Measurements from ENCODE around the gene ATXN2.
A peak's percentile ranks its signal among the peaks of the same experiment; 100 is the strongest.

Gene ATXN2

DNA sequence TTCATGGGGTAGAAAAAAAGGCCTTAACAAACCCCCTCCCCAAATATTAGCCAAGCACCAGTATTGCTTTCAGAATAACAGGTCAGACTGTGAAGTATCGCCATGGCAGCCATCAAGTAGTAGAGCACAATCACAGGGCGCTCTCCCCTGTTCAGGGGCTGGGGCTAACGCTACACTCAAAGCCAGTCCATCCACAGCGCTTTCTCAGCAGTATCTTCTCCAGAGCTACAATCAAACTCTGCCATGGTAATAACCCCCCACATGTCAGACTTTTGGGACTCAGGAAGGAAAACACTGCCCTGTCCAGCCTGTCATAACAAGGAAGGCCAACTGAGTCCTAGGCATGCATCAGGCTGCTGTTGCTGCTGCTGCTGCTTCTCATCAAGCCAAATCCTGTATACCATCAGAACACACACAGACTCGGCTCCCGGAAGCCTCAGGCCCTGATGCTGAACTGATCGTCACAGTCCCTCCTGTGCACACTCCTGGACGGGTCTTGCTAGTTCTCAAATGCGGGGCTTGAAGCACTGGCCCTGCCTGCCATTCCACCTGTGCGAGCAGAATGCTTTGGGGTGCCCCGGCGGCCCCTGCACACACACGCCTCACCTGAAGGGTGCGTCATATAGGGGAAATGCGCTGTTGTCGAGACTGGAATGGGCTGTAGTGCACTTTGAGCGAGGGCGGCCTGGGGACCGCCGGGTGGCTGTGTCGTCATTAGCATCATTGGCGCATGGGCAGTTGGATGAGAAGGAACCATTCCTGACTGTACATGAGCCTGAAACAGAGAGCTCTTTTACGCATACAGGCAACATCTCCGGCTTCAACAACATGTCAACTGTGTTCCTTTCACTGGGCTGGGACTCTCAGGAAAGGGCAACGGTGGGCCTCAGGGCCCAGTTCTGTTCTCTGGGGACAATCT lies 145.8 kb downstream of the ATXN2 start:
- DNase-seq (ENCODE audit: low read depth in 2 of 2), result no peak

DNA sequence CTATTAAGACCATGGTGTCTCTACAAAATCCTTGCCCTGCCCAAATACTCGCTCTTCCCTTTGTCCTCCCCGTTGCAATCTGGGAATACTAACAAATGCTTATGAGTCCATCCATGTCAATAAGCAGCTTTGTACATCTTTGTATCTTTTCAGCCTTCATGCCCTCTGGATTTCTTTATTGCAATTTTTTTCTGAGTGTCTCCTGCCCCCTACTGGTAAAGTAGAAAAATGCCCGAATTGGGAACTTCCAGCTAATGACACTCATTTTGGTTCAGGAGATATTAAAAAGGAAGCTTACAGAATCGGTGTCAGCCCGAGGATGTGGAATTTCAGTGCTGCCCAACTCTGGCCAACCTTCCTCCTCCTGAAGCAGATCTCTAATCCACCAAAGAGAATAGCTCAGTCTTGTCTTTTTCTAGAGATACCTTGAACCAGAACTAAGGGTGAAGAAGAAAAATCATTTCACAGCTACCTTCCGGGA lies 147.4 kb downstream of the ATXN2 start:
- DNase-seq (ENCODE audit: low read depth in 2 of 2), result no peak

DNA sequence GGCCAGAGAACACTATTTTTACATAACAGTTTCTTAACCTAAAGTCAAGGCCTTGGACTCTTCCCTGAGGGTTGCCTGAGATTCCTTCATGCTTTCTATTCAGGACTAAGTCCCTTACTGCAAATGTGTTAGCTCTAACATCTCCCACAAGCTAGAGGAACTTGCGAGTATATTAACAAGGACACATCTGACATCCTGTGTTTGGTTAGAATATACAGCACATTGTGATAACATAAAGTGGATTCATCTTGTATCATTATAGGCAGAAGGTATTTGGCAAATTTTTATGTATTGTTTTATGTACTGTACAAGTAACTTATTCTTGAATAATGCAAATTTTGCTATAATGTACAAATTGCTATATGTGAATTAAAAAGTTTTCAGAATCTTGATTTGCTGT lies 147.9 kb downstream of the ATXN2 start:
- DNase-seq (ENCODE audit: low read depth in 2 of 2), result no peak

DNA sequence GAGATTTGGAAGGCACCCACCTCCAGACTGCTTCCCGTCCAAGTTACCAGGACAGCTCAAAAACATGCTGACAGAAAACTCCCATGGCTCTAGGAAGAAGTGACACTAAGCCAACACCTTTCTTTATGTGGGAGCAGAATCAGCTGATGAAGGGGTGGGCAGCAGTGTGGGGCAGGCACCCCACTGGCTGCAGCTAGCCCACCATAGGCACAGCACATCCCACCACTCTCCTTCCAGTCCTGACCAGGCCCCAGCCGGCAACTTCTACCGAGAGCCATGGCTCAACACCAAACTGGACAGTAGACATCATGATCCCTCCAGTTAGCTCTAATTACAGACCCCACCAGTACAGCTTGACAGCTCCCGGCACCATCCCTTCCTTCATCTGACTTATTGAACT lies 148.4 kb downstream of the ATXN2 start:
- DNase-seq (ENCODE audit: low read depth in 2 of 2), result no peak

DNA sequence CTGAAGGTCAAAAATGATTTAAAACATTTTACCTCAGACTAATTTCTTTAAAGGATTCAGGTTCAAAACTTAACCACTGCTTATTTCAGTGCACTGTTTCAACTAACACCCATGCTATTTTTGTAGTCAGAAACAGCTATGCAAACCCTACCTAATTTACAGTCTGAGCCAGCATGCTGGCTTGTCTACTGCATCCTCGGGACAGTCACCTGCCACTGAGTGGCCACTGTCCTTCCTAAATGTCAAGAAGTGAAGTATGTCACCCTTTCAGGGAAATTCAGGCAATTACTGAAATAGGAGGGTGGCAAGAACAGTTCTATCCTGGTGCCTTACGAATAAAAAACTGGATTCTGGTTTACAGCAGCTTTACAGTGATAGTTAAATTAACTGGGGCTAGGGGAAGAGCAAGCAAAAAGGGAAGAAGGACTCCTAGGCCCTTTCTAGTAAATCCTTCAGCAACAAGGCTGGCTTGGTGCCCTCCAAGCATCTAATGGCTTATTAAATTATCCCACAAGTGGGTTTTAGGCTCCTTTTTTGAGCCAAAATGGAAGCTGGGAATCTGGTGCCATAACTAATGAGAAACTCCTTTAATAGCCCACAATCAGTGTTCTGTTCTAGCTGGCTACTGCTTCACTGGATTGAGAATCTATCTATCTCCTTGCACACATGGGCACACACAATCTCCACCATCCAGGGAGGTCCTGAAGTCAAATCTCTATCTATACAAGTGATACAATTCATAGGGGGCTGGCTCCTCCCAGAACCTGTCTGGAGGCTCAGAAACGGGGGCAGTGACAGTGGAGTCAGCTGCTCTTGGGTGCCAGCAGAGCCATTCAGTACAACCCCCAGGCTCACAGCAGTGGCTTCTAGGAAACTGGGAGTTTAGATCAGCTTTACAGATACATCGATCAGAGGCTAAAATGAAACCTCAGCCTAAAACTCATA lies 150.0 kb downstream of the ATXN2 start:
- DNase-seq (ENCODE audit: low read depth in 2 of 2), result no peak

DNA sequence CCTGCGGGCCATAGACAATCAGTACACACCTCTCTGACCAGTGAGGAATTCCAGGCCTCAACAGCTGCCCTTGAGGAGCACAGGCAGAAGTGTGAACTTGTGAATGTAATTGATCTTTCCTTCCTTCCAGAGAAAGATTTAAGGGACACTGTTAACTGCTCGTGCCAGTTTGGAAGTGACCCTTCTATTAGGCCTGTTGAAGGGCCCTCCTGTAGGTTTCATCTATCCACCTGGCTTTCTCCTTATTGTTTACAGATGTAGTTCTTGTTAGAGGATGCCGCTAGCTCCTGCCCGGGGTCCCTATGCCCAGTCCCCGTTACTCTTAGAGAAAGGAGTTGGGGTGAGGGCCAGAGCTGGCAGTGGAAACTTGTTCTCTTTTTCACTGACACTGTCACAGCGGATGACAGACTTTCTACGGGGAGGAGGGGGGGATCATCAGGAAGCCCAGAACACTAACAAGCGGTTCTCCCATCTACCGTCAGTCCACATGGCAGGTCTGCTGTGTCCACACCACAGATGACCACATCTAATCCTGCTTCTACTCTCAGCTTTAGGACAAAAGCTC lies 150.8 kb downstream of the ATXN2 start:
- no peak for DNase-seq (ENCODE audit: low read depth in 2 of 2)

DNA sequence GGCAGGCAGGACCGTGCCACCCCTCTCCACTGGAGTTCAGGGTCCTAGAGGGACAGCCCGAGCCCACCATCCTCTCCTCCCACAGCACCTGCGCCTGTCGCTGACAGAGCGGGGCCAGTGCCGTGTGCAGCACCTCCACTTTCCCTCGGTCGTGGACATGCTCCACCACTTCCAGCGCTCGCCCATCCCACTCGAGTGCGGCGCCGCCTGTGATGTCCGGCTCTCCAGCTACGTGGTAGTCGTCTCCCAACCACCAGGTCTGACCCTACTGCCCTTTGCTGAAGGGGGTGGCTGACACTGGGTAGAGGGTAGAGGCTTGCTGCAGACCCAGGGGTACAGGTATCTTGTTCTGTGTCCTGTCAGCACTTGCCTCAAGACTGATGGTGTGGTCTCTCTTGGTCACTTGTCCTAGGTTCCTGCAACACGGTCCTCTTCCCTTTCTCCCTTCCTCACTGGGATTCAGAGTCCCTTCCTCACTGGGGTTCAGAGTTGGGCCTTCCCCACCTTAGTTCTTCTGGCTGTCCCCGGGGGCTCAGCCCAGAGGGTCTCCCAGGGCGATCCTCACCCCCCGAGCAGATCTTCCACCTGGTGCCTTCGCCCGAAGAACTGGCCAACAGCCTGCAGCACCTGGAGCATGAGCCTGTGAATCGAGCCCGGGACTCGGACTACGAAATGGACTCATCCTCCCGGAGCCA lies 151.4 kb downstream of the ATXN2 start:
- DNase-seq (ENCODE audit: low read depth in 2 of 2), result no peak

DNA sequence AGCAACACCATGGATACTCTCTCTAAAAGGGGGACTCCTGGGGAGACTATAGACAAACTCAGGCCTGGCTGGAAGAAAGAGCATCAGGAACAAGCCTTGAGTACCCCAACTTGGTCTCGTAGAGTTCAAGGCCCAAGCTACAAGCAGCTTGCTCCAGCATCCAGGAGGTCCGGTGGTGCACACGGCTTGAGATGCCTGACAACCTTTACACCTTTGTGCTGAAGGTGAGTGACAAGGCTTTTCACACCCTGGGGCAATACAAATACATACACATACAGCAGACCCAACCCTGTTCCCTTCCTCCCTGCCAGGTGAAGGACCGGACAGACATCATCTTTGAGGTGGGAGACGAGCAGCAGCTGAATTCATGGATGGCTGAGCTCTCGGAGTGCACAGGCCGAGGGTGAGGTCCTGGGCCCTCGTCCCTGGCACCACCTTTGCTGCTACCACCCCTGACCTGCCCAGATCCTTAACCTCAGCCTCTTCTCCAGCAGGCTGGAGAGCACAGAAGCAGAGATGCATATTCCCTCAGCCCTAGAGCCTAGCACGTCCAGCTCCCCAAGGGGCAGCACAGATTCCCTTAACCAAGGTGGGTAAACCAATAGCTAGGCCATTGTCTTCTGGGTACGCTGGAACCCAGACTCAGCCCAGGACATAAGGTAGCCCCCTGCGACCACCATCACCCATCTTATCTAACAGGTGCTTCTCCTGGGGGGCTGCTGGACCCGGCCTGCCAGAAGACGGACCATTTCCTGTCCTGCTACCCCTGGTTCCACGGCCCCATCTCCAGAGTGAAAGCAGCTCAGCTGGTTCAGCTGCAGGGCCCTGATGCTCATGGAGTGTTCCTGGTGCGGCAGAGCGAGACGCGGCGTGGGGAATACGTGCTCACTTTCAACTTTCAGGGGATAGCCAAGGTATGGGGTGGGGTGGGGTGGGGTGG lies 152.2 kb downstream of the ATXN2 start:
- no peak for DNase-seq (ENCODE audit: low read depth in 2 of 2)

DNA sequence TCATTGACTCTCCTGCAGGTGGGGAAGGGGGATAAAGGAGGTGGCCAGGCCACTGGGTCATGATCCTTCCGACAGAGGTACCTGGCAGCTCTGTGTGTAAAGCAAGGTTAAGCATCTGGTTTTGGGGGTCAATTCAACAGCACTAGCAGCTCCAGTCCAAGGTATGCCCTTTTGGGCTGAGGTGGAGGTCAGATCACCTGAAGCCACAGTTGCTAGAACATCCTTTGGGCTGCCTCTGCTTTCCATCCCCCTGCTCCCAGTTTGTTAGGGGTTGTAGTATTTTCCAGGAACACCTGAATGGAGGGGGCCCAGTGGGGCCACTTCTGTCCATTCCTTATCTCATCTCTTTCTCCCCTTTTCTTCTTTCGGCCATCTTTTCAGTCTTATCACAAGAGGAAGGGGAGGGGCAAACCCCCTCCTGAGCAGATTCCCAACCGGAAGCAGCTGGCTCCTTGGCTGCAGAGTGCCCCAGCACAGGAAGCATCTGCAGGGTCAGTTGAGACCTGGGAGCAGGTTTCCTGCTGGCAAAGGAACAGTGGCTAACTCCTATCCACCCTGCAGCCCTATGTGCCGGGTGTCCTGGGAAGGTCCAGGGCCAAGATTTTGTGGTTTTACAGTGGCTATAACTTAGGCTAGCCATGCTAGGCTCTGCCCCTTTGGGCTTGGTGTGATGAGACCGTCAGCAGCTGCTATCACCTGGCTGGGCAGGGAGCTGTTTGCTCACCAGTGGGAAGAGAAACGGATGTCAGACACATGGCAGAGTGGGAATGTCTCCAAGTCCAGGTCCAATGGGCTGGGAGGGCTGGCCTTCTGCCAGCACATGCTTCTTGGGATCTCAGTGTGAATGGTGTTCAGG lies 153.2 kb downstream of the ATXN2 start:
- DNase-seq (ENCODE audit: low read depth in 2 of 2), result no peak

DNA sequence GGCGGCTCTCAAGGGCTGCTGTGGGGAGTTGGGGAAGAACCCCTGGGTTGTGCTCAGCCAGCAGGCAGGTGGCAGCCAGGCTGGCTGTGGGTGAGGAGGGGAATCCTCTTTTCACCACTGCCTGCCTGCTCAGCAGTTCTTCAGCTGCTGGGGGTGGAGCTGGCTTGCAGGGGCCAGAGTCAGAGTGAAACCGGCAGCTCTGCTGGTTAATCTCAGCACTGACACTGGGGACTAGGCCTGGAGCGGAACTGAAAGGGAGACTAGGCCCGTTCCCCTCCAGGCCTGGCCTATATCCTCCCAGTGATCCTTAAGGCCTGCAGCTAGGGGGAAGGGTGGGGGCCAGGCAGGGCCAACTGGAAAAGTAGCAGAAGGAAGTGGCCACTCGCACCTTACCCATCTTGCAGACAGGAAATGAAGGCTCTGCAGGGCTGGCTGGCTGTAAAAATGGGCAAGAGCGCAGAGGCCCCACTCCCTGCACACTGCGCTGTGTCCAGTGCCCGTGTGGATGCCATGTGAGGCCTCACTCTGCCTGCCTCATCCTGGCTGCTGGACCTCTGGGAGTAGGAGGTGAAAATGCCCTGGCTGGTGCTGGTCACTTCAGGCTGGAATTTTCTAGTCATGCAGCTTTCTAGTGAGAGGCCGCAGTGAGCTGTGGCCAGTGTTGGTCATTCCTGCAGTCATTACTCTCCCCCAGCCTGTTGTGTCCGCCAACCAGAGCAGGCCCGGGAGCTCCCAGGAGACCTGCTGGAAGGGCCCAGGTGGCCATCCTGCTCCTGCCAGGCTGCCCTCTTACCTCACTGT lies 154.0 kb downstream of the ATXN2 start:
- peak; percentile 77 to 83 for DNase-seq (ENCODE audit: low read depth in 2 of 2)

DNA sequence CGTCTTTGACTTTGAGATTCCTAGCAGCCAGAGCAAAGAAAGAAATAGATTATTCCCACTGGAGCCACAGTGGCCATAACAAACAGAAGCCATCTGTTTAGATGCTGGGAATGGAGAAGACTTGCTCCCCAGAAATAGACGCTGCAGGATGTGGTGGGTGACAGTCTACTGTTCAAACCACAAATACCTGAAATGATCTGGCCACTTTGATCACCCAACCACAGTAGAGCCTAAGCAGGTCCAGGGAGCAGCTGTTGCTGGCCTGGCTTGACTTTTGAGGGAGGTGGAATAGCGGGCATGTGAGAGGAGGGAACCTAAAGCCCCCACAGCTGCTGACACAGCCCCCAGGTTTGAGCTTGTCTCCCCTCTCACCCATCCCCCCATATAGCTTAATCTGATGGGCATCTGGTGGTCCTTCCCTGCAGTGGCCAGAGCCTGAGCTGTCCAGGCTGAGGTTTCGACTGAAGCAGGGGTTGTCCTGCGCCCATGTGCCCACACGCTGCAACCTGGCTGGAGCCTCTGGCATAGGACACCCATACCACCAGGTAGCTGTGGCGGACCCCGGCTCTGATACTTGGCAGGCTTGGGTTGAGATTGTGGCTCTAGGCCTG lies 154.7 kb downstream of the ATXN2 start:
- DNase-seq (ENCODE audit: low read depth in 2 of 2), result no peak

DNA sequence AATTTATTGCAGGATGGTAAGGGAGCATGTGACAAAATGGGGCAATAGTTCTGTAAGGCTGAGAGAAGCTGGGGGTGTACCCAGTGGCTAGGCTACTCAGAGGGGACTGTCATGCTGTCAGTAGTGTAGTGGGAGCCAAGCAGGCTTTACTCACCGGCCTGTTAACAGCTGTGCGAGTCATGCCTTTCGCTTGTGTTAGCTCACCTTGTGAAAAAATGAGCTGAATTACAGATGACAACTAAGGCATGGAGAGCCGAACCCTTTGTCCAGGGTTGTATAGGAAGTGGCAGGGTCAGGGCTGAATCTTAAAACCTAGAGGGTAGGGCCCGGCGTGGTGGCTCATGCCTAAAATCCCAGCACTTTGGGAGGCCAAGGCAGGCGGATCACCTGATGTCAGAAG lies 155.5 kb downstream of the ATXN2 start:
- peak in 1 of 2 donors; percentile 49 for DNase-seq (ENCODE audit: low read depth in 2 of 2)

DNA sequence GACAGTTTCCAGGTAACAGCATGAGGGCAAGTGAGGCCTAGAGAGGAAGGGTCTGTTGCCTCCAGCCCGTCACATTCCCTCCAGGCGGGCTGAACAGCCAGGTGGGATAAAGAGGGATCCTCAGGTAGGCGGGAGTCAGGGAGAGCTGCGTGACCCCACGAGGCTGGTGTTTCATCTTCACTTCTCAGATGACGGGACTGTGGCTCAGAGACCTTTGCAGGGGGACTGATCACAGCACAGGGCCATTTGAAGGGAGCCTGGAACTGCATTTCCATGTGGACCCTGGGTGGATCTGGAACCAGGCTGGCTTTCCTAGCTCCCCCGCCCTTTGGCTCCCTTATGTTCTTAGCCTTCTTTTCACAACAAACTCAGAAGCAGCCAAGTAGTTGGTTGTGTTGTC lies 156.0 kb downstream of the ATXN2 start:
- no peak for DNase-seq (ENCODE audit: low read depth in 2 of 2)

DNA sequence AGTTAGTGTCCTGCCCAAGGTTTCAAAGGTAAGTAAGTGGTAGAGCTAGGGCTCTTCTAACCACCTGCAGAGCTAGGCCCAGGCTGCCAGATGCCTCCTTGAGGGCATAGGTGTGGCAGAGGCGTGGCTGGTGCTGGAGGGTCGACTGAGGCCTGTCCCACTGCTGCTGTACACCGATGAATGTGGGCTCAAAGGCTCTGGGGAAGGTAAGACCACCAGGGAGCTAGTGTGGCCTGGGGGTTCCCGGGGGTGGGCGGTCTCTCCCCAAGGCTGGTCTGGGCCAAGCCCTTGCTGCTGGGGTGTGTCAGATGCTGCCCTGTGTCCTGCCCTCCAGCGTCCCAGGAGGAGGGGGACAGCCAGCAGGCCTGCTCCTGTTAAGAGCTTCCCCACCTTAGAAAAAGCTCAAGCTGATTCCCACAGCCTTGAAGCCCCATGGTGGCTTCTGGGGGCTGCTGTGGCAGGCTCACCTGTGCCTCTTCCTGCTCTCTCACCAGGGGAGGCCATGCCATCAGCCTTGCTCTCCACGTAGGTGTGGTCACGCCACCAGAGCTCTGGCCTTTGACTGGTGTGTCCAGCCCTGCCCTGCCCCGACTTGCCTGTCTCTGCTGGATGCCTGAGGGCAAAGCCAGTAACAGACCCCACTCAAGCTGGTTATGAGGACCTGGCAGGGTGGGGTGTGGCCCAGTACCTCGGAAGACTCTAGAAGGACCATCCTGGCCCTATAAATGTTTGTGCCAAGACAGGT lies 156.6 kb downstream of the ATXN2 start:
- no peak for DNase-seq (ENCODE audit: low read depth in 2 of 2)

DNA sequence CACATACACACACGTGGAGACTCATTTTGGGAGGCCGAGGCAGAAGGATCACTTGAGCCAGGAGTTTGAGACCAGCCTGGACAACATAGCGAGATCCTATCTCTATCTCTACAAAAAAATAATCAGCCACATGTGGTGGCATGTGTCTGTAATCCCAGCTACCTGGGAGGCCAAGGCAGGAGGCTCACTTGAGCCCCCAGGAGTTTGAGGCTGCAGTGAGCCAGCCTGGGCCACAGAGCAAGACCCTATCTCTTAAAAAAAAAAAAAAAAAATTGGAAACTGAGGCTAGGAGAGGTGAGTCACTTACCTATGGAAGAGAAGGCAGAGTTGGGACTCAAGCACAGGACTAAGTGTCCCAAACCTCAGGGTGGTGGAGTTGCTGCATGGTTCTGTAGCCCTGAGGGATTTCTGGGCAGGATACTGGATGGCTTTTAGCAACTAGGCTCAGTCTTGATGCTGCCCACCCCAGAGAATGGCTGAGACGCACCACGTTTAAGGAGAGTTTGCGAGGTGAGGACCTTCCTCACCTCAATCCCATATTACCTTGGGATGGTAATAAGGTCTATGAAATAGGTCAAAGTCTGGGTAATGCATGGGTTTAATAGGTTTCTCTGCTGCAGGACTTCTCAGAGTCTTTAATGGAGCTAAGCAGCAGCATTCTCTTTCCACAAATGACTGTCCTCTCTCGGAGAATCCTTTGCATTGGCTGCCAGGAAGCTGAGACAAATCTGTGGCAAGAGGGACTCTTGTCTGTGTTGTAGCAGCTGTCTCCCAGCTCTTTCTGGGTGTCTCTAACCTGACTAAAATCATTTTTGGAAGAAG lies 157.8 kb downstream of the ATXN2 start:
- DNase-seq (ENCODE audit: low read depth in 2 of 2), result no peak

DNA sequence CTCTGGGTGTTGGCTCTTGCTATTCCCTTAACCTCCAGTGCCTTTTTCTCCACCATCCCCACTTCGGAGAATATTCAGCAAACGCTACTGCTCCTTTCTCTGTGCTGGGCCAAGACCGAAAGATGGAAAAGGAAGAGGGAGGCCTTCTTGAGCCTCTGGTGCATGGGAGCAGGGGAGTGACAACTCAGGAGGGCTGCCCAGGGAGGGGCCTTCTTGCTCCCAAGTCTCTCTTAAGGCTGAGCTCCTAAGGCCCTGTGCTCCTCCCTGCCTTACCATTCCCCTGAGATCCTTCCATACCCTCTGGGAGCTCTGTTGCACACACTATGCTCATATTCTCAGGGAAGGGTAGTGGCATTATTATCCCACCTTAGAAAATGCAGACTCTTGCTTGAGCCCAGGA lies 158.5 kb downstream of the ATXN2 start:
- no peak for DNase-seq (ENCODE audit: low read depth in 2 of 2)

DNA sequence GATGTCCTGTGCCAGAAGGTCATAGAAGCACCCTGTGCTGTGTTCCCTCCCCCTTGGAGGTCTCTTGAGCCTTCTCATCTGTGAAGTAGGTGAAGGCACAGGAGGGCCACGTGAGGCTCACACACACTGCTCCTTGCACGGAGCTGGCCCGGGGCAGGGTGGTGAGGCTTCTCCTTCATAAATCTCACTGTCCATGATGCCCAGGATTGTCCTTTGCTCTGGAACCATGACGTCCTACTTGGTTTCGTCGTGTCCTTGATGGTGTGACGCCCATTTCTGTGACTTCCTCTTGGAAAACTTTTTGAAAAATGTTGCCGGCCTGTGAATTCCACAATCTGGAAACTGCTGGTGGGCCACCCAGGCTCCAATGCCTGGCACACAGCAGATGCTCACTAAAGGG lies 159.0 kb downstream of the ATXN2 start:
- no peak for DNase-seq (ENCODE audit: low read depth in 2 of 2)

Measured in stimulated activated CD8-positive, alpha-beta memory T cell treated with anti-CD3 and anti-CD28 coated beads, Interleukin-2, amount 100 ng/mL, for 48 hours (primary cell).